Bronchial epithelial cell (primary cell): ENCODE data around the gene CHD9. TPM values are rescaled to one million over a fixed set of nuclear protein-coding genes. Genes with fewer than 3 reads are reported as not detected.
"Not testable (repeated sequence)": the region's sequence is repeated elsewhere in the genome, so short reads cannot be mapped to it uniquely, and the experiment has no call there.

Source experiments
- DNase-seq: peaks from one replicate; pipeline ENCODE4 v3.0.0-alpha.2; 2010; ENCODE audit warnings: low read depth
- FAIRE-seq: peaks from 2 replicates; lab custom pipeline; 2011; peaks lifted over from hg19 to GRCh38; lab: Jason Lieb, UNC
- H3K27me3 ChIP-seq: 2 replicates; pipeline ENCODE4 v1.5.1; 2011; ENCODE audit warnings: low read length; ENCODE audit not compliant: control insufficient read depth, insufficient read depth
- H3K36me3 ChIP-seq: 2 replicates; pipeline ENCODE4 v1.5.1; 2011; ENCODE audit warnings: low read length; ENCODE audit not compliant: control insufficient read depth, insufficient read depth
- H3K4me3 ChIP-seq: 2 replicates; pipeline ENCODE4 v1.5.1; 2011; ENCODE audit warnings: mild to moderate bottlenecking, low read depth, low read length, control low read depth
- total RNA-seq: library from RNA; depleted of rRNA; stranded (reverse); fragments of >200 nt; gene quantifications from 2 replicates; pipeline ENCODE4 v1.2.1, GENCODE V29; 2014
- TF ChIP-seq, protein P1 (sequence below): IDR thresholded peaks from 2 replicates; pipeline ENCODE4 v1.5.1; 2011; ENCODE audit warnings: mild to moderate bottlenecking, moderate library complexity, low read length, control low read depth, inconsistent platforms; ENCODE audit not compliant: insufficient read depth, severe bottlenecking

CHD9 gene
- total RNA-seq, 1 donor from 2014 or later = 35.3 TPM

- no peaks in the 10 kb centered on the region for H3K36me3 ChIP-seq
- DNase-seq = no peak
- no peaks in the 10 kb centered on the region for H3K27me3 ChIP-seq
- TF ChIP-seq, protein P1, sequence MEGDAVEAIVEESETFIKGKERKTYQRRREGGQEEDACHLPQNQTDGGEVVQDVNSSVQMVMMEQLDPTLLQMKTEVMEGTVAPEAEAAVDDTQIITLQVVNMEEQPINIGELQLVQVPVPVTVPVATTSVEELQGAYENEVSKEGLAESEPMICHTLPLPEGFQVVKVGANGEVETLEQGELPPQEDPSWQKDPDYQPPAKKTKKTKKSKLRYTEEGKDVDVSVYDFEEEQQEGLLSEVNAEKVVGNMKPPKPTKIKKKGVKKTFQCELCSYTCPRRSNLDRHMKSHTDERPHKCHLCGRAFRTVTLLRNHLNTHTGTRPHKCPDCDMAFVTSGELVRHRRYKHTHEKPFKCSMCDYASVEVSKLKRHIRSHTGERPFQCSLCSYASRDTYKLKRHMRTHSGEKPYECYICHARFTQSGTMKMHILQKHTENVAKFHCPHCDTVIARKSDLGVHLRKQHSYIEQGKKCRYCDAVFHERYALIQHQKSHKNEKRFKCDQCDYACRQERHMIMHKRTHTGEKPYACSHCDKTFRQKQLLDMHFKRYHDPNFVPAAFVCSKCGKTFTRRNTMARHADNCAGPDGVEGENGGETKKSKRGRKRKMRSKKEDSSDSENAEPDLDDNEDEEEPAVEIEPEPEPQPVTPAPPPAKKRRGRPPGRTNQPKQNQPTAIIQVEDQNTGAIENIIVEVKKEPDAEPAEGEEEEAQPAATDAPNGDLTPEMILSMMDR = no peak
- no peak overlapping the region for H3K4me3 ChIP-seq
- FAIRE-seq = no peak
Observed at GRCh38 chr16:53067675-53068074, 12.9 kb downstream of the CHD9 start.

DNA sequence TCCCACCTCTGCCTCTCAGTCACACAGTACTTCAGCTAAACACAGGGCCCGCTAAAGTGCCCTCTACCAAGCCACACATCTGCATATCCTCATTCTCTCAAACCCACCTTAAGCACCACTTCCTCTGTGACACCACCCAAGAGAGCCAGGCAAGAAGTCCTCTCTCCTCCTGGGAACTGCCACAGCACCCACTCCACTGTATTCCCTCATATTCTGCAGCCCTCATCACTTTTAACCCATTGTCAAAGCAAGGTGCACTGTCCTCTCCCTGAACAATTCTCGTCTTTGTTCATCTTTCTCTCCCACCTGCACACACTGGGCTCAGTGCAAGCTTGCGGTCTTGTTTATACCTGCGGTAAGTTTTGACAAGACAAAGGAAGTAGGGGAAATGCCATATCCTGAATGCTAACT lies 13.6 kb downstream of the CHD9 start:
- H3K36me3 ChIP-seq = no peaks in the 10 kb centered on the region

GRCh38 chr16:53069772-53070171 lies 15.0 kb downstream of the CHD9 start:
- Histone ChIP-seq H3K4me3 (no peak overlapping the region), H3K27me3 (no peaks in the 10 kb centered on the region), H3K36me3 (no peaks in the 10 kb centered on the region)
- no peak for DNase-seq
- FAIRE-seq = no peak
- TF ChIP-seq, protein P1 = no peak

More for the DNA sequence above, 13.6 kb downstream of the CHD9 start:
- FAIRE-seq = no peak
- DNase-seq = no peak
- H3K27me3 ChIP-seq = no peaks in the 10 kb centered on the region
- no peak overlapping the region for H3K4me3 ChIP-seq
- TF ChIP-seq, protein P1 = no peak

- H3K4me3 ChIP-seq = no peak overlapping the region
- no peak for FAIRE-seq
Observed at GRCh38 chr16:53071748-53072301, 17.0 kb downstream of the CHD9 start.

DNA sequence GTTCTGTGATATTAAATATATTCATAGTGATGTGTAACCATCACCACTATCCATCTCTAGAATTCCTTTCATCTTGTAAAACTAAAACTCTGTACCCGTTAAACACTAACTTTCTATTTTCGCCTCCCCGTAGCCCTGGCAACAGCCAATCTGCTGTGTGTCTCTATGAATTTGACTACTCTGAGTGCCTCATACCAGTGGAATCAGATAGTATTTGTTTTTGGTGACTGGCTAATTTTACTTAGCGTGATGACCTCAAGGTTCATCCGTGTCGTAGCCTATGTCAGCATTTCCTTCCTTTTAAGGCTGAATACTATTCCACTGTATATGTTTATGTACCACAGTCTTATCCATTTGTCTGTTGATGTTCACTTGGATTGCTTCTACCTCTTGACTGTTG lies 18.2 kb downstream of the CHD9 start:
- Histone ChIP-seq H3K4me3 (no peak overlapping the region), H3K27me3 (no peaks in the 10 kb centered on the region), H3K36me3 (no peaks in the 10 kb centered on the region)
- no peak for FAIRE-seq
- no peak for DNase-seq
- TF ChIP-seq, protein P1 = no peak

More at GRCh38 chr16:53071748-53072301, 17.0 kb downstream of the CHD9 start:
- no peaks in the 10 kb centered on the region for H3K36me3 ChIP-seq
- H3K27me3 ChIP-seq = no peaks in the 10 kb centered on the region
- DNase-seq = no peak
- TF ChIP-seq, protein P1 = no peak

DNA sequence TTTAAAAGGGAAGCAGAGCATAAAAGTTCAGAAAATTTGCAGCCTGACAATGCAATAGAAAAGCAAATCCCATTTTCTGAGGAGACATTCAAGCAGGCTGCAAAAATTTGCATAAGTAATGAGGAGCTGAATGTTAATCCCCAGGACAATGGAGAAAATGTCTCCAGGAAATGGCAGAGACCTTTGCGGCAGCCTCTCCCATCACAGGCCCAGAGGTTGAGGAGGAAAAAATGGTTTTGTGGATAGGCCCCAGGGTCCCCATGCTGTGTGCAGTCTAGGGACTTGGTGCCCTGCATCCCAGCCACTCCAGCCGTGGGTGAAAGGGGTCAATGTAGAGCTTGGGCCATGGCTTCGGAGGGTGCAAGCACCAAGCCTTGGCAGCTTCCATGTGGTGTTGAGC lies 19.5 kb downstream of the CHD9 start:
- FAIRE-seq = not testable (repeated sequence)

GRCh38 chr16:53075461-53075860 lies 20.7 kb downstream of the CHD9 start:
- H3K4me3 ChIP-seq, H3K27me3 ChIP-seq, FAIRE-seq, DNase-seq, H3K36me3 ChIP-seq: not testable (repeated sequence)

More for the DNA sequence above, 19.5 kb downstream of the CHD9 start:
- H3K27me3 ChIP-seq, DNase-seq, H3K4me3 ChIP-seq, H3K36me3 ChIP-seq: not testable (repeated sequence)
